ENCODE data around the gene ME3.

GRCh38 chr11:86518211-86518610 lies 154.2 kb downstream of the ME3 start:
- TF ChIP-seq POLR2A (IDR thresholded peaks at IDR 0.05) (no peak), CTCF (IDR thresholded peaks at IDR 0.05) (no peak)

Measured in lower leg skin (tissue), 3 donors.